HFFc6 (cell line): ENCODE data around the gene DBR1. TPM values are rescaled to one million over a fixed set of nuclear protein-coding genes. Genes with fewer than 3 reads are reported as not detected.

Source experiments
- DNase-seq: peaks from one replicate; pipeline ENCODE4 v3.0.0-alpha.2; 2018
- H3K27ac Mint-ChIP-seq: 2 replicates; pipeline ENCODE4 v1.8.0; 2020; ENCODE audit warnings: mild to moderate bottlenecking, mixed read lengths
- H3K27me3 Mint-ChIP-seq: 2 replicates; pipeline ENCODE4 v1.8.0; 2021; ENCODE audit warnings: mild to moderate bottlenecking, moderate library complexity, mixed read lengths; ENCODE audit not compliant: insufficient read depth
- H3K36me3 Mint-ChIP-seq: 2 replicates; pipeline ENCODE4 v1.8.0; 2021; ENCODE audit warnings: low read depth, mixed read lengths
- H3K4me1 Mint-ChIP-seq: 2 replicates; pipeline ENCODE4 v1.8.0; 2020; ENCODE audit warnings: low read depth, mixed read lengths
- H3K4me3 Mint-ChIP-seq: 2 replicates; pipeline ENCODE4 v1.8.0; 2020; ENCODE audit warnings: mild to moderate bottlenecking, moderate library complexity, mixed read lengths
- H3K9me3 Mint-ChIP-seq: 2 replicates; pipeline ENCODE4 v1.8.0; 2020; ENCODE audit warnings: mild to moderate bottlenecking, mixed read lengths
- total RNA-seq, 6 experiments: library from RNA; stranded (reverse); fragmentation: NEBNext Ultra II Directional; extraction: Animal tissue kit (Norgen Biotek cat#: 25700); gene quantifications; 2 replicates in 1 of 6; 3 replicates in 5 of 6; pipeline ENCODE4 v1.2.3, GENCODE V29; 2021
- TF ChIP-seq, protein P1 (sequence below): fragments of 200-600 bp; sonication (generic); IDR thresholded peaks from 2 replicates; pipeline ENCODE4 v1.5.0; 2021; ENCODE audit warnings: antibody characterized with exemption, mild to moderate bottlenecking

Gene DBR1
- total RNA-seq, 6 experiments from 2014 or later: 9.9 to 13.7 (median 11.8) TPM

DNA sequence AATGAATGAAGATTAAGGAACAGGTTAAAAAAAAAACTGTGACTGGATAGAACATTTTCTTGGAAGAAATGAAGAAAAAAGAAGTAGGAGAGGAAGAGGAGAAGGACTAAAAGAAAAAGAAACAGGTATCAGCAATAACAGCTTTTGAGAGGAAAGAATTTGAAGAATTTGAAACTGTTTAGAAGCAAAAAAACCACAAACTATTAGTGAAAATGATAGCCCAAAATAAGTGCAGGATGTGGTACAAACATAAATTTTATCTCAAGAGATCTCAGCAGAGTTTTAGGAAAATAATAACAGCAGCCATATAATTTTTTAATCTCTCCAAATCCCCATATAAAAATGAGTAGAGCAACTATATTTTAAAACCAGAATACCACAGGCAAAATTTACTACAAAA is 33.8 kb downstream of the DBR1 start:
- Mint-ChIP-seq H3K36me3 (no peaks in the 10 kb centered on the region), H3K4me3 (peak overlapping the region; percentile 0; the same call in 1 of the 2 replicates), H3K27me3 (peaks cover 12% of the 10 kb centered on the region), H3K27ac (no peak overlapping the region), H3K9me3 (no peaks in the 10 kb centered on the region), H3K4me1 (peaks cover 14% of the 10 kb centered on the region)
- TF ChIP-seq, protein P1, sequence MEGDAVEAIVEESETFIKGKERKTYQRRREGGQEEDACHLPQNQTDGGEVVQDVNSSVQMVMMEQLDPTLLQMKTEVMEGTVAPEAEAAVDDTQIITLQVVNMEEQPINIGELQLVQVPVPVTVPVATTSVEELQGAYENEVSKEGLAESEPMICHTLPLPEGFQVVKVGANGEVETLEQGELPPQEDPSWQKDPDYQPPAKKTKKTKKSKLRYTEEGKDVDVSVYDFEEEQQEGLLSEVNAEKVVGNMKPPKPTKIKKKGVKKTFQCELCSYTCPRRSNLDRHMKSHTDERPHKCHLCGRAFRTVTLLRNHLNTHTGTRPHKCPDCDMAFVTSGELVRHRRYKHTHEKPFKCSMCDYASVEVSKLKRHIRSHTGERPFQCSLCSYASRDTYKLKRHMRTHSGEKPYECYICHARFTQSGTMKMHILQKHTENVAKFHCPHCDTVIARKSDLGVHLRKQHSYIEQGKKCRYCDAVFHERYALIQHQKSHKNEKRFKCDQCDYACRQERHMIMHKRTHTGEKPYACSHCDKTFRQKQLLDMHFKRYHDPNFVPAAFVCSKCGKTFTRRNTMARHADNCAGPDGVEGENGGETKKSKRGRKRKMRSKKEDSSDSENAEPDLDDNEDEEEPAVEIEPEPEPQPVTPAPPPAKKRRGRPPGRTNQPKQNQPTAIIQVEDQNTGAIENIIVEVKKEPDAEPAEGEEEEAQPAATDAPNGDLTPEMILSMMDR: no peak
- DNase-seq: no peak

DNA sequence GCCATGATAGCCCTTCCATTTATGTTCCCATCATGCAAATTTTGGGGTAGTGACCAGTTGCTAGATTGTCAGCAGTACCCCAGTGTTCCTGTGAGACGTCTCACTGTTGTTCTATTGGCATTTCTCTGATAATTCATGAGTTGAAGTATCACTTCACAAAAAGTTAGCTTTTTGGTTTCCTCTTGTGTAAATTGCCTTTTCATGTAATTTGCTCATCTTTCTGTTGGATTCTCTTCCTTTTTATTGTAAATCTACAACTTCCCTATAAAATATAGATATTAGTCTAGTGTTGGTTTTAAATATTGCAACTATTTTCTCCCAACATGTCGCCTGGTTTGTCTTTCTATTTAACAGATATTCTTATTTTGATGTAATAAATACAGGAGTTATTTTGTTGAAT is 35.0 kb downstream of the DBR1 start:
- no peak for DNase-seq
- H3K36me3 Mint-ChIP-seq: no peaks in the 10 kb centered on the region

DNA sequence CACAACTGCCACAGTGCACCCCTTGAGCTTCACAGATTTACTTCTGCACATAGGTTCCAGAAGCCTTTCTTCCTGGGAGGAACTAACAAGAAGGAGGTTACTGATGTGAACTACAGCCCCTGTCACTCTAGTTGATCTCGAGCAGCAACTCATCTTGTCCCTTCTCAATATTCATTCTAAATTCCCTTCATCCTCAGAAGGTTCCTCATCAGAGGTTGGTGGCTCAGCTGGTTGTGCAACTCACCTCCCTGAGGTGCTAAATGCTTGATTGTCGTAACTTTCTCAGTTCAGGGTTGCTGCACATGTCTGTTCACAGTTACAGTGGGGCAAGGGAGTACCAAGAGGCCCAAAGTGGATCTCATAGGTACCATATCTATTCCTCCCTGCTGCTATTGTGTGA is 36.9 kb downstream of the DBR1 start:
- no peaks in the 10 kb centered on the region for H3K9me3 Mint-ChIP-seq
- DNase-seq: no peak
- H3K4me1 Mint-ChIP-seq: peaks cover 14% of the 10 kb centered on the region
- TF ChIP-seq, protein P1: no peak
- peaks cover 16% of the 10 kb centered on the region for H3K27me3 Mint-ChIP-seq
- no peak overlapping the region for H3K4me3 Mint-ChIP-seq
- H3K36me3 Mint-ChIP-seq: no peaks in the 10 kb centered on the region
- no peak overlapping the region for H3K27ac Mint-ChIP-seq

More for the DNA sequence above, 35.0 kb downstream of the DBR1 start:
- Mint-ChIP-seq H3K9me3 (no peaks in the 10 kb centered on the region), H3K27ac (no peak overlapping the region), H3K27me3 (peaks cover 10% of the 10 kb centered on the region), H3K4me1 (peaks cover 14% of the 10 kb centered on the region), H3K4me3 (no peak overlapping the region)
- TF ChIP-seq, protein P1: no peak

DNA sequence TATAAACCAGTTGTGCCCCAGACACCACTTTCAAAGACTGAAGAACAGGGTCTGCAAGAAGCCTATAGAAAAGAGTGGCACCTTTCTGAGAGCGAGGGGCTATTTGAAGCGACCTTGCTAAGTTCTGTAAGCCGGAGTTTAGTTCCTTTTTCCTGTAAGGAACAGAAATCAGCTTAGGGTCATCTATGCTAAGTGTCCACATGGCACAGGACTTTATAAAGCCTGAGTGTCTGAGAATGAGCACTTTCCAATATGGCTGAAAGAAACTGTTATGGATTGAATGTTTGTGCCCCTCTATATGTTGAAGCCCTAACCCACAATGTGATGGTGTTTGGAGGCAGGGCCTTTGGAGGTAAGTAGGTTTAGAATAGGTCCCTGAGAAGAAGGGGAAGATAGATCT is 38.5 kb downstream of the DBR1 start:
- Mint-ChIP-seq H3K27me3 (peaks cover 14% of the 10 kb centered on the region), H3K9me3 (no peaks in the 10 kb centered on the region), H3K4me3 (no peak overlapping the region), H3K36me3 (no peaks in the 10 kb centered on the region), H3K4me1 (peaks cover 8% of the 10 kb centered on the region), H3K27ac (no peak overlapping the region)
- TF ChIP-seq, protein P1: no peak
- DNase-seq: no peak

DNA sequence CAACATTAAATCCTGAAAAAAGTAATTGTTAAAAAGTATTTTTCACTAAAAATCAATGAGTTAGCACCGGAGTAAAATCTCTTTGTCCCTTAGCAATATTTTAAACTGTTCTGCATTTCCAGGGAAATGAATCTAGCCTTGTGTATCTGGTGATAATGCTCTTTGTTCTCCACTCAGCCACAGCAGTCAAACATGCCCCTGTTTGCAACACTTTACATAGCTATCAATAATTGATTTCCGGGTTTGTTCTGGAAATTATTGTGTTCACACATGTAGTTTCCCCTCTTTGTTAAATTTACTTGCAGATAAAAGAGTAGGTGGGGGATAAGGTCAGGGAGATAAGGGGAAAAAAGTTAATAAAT is 38.9 kb downstream of the DBR1 start:
- no peaks in the 10 kb centered on the region for H3K9me3 Mint-ChIP-seq
- no peaks in the 10 kb centered on the region for H3K36me3 Mint-ChIP-seq
- H3K27me3 Mint-ChIP-seq: peaks cover 14% of the 10 kb centered on the region
- H3K4me3 Mint-ChIP-seq: no peak overlapping the region
- no peak overlapping the region for H3K27ac Mint-ChIP-seq
- DNase-seq: no peak
- H3K4me1 Mint-ChIP-seq: peaks cover 5% of the 10 kb centered on the region
- TF ChIP-seq, protein P1: no peak
